B cell (primary cell): Measurements from ENCODE around the gene FOXL2NB. TPM values are rescaled to one million over a fixed set of nuclear protein-coding genes. Genes with fewer than 3 reads are reported as not detected.

ENCODE experiments used
- ATAC-seq: fragments of 200-7000 bp; cut with Tn5 transposase; one replicate; pipeline ENCODE4 v1.10.0; 2021; ENCODE audit warnings: low read depth, mild to moderate bottlenecking, moderate number of reproducible peaks, moderate library complexity
- CTCF ChIA-PET: fragments of 350-600 bp; sonication (Branson Sonifier 250); formaldehyde crosslinking; loops from one replicate; lab custom pipeline; 2021; ENCODE audit warnings: antibody characterized with exemption, inconsistent platforms; lab: Charles Lee
- POLR2A ChIA-PET: fragments of 350-600 bp; sonication (Branson Sonifier 250); formaldehyde crosslinking; loops from one replicate; lab custom pipeline; 2021; ENCODE audit warnings: antibody characterized with exemption; lab: Charles Lee
- DNase-seq: peaks from one replicate; pipeline ENCODE4 v3.0.0; 2013
- H2AFZ ChIP-seq: 2 replicates; pipeline ENCODE4 v1.6.1; 2012; ENCODE audit warnings: mild to moderate bottlenecking, low read depth, low read length; ENCODE audit not compliant: insufficient read depth, poor library complexity, severe bottlenecking
- H3K27ac ChIP-seq, 2 donors: 1 replicate in 1 of 2; 2 replicates in 1 of 2; pipeline ENCODE4 v1.5.1; 2012 to 2013; ENCODE audit warnings: low read length in 2 of 2, mild to moderate bottlenecking in 2 of 2, moderate library complexity in 1 of 2
- H3K27me3 ChIP-seq, 4 experiments: fragments of 200-600 bp in 1 of 4; sonication (generic) in 1 of 4; replicated peaks in 1 of 4; 1 replicate in 2 of 4; 2 replicates in 2 of 4; pipeline versions ENCODE4 v1.6.1 to v1.7.0; 2013 to 2016; ENCODE audit warnings: low read length in 3 of 4, mild to moderate bottlenecking in 2 of 4, mixed read lengths in 1 of 4, moderate library complexity in 1 of 4; ENCODE audit not compliant: insufficient read depth in 4 of 4, control insufficient read depth in 3 of 4; ENCODE audit errors: control extremely low read depth in 1 of 4
- H3K36me3 ChIP-seq, 2 experiments: replicated peaks in 1 of 2; 1 replicate in 1 of 2; 2 replicates in 1 of 2; pipeline versions ENCODE4 v1.6.1 to v1.7.1; 2013; ENCODE audit warnings: low read length in 1 of 2; ENCODE audit not compliant: insufficient read depth in 2 of 2, control insufficient read depth in 1 of 2; ENCODE audit errors: control extremely low read depth in 1 of 2, extremely low read depth in 1 of 2
- H3K4me1 ChIP-seq, 2 donors: fragments of 200-600 bp in 1 of 2; sonication (generic) in 1 of 2; 1 replicate in 1 of 2; 2 replicates in 1 of 2; pipeline versions ENCODE4 v1.5.1 to v1.6.1; 2013 to 2017; ENCODE audit warnings: low read length in 2 of 2; ENCODE audit not compliant: control insufficient read depth in 2 of 2, insufficient read depth in 2 of 2
- H3K4me2 ChIP-seq: replicated peaks from 2 replicates; pipeline ENCODE3; 2012; ENCODE audit warnings: mild to moderate bottlenecking, low read depth, low read length; ENCODE audit not compliant: poor library complexity, severe bottlenecking
- H3K4me3 ChIP-seq, 5 experiments: fragments of 200-600 bp in 1 of 5; sonication (generic) in 1 of 5; 1 replicate in 3 of 5; 2 replicates in 2 of 5; pipeline versions ENCODE4 v1.5.1 to v1.7.0; 2011 to 2016; ENCODE audit warnings: low read length in 4 of 5, mild to moderate bottlenecking in 4 of 5, low read depth in 2 of 5, control low read depth in 1 of 5, moderate library complexity in 1 of 5; ENCODE audit not compliant: insufficient read depth in 1 of 5; ENCODE audit errors: control extremely low read depth in 1 of 5, extremely low read depth in 1 of 5
- H3K79me2 ChIP-seq: fragments of 200-600 bp; sonication (generic); one replicate; pipeline ENCODE4 v1.6.0; 2016; ENCODE audit warnings: low read length; ENCODE audit not compliant: control insufficient read depth, insufficient read depth
- H3K9ac ChIP-seq: fragments of 200-600 bp; sonication (generic); 2 replicates; pipeline ENCODE4 v1.6.1; 2017; ENCODE audit warnings: mild to moderate bottlenecking, low read length, moderate library complexity
- H3K9me3 ChIP-seq, 3 donors: one replicate each; pipeline versions ENCODE4 v1.6.1 to v1.7.1; 2013; ENCODE audit warnings: low read length in 2 of 3; ENCODE audit not compliant: control insufficient read depth in 2 of 3, insufficient read depth in 1 of 3; ENCODE audit errors: control extremely low read depth in 1 of 3
- H4K20me1 ChIP-seq: 2 replicates; pipeline ENCODE4 v1.6.0; 2012; ENCODE audit warnings: mild to moderate bottlenecking, low read length; ENCODE audit not compliant: insufficient read depth, control insufficient read depth, poor library complexity, severe bottlenecking
- H3K27ac Mint-ChIP-seq: one replicate; pipeline ENCODE4 v1.8.0; 2021; ENCODE audit warnings: mixed read lengths
- H3K27me3 Mint-ChIP-seq: one replicate; pipeline ENCODE4 v1.8.0; 2021; ENCODE audit warnings: mixed read lengths
- H3K4me1 Mint-ChIP-seq: one replicate; pipeline ENCODE4 v1.8.0; 2021; ENCODE audit warnings: mixed read lengths
- H3K4me3 Mint-ChIP-seq: one replicate; pipeline ENCODE4 v1.8.0; 2021; ENCODE audit warnings: mixed read lengths
- H3K9me3 Mint-ChIP-seq: one replicate; pipeline ENCODE4 v1.8.0; 2022; ENCODE audit warnings: mixed read lengths; ENCODE audit not compliant: insufficient read depth
- EZH2 ChIP-seq: IDR thresholded peaks from 2 replicates; pipeline ENCODE4 v1.6.1; 2012; ENCODE audit warnings: borderline replicate concordance, low read depth, mild to moderate bottlenecking, moderate library complexity, low read length; ENCODE audit not compliant: insufficient read depth, poor library complexity, severe bottlenecking
- WGBS: methylation state at CpG from one replicate; pipeline ENCODE4 v1.1.5; 2013; ENCODE audit warnings: missing lambda C conversion rate; ENCODE audit not compliant: insufficient coverage; 5-methylcytosine and 5-hydroxymethylcytosine counted together
- intact Hi-C: fragments of 100-400 bp; cut with micrococcal nuclease; formaldehyde crosslinking; loops from one replicate; pipeline ENCODE4 v1.10.0; 2022
- polyA plus RNA-seq: library from polyadenylated mRNA; depleted of rRNA; stranded (reverse); fragments of >200 nt; gene quantifications from 2 replicates; pipeline ENCODE4 v1.2.3, GENCODE V29; 2012
- total RNA-seq, 2 donors: library from RNA; stranded (reverse); fragments of 120-200 nt in 1 of 2; gene quantifications; 1 replicate in 1 of 2; 2 replicates in 1 of 2; pipeline versions ENCODE4 v1.2.3 to v1.2.4, GENCODE V29; 2013 to 2022
- TF ChIP-seq, protein P1 (sequence below): fragments of 200-600 bp; IDR thresholded peaks from one replicate; pipeline ENCODE4 v1.8.0; 2022; ENCODE audit warnings: antibody characterized with exemption, mild to moderate bottlenecking

The FOXL2NB gene
- total and polyA plus RNA-seq, 2 donors (not counting 1 experiment from before 2014, with no cell fraction given) = not detected

DNA sequence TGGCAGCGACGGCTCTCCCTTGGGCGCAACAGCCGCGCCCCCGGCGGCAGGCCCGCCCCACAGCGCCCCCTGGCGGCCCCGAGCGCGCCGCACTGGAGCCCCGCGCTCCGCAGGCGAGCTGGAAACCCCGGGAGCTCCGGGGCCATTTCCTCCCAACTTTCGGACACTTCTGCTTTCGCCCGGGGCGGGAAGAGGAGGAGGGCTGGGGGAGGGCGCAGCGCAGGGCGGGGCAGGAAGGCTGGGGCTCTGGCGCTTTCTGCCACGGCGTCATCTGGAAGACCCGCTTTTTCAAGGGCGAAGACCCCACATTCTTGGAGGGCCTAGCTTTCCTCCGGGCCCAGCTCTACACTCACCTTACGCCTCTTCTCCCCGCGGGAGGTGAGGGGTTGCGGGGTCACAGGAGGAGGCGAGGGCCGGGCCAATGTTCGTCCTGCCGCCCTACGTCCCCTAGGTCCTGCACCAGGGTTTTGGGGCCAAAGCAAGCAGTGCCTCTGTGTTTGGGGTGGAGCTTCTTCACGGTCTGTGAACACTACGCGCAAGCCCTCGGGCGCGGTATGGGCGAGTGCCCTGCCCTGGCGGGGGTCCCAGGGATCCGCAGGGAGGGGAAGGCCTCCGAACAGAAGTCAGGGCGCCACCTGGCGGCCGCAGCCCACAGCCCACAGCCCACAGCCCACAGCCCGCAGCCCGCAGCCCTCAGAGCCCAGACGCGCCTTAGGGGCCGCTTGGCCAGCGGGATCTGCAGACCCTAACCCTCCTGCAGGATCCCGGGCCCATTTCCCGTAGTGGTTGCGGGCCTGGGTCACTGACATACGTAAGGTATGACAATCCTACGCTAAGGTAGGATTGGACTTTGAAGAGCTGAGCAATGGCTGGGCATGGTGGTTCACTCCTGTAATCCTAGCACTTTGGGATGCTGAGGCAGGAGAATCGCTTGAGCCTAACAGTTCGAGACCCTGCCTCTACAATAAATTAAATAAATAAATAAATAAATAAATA lies 31.2 kb upstream of the FOXL2NB start:
- Mint-ChIP-seq H3K27me3 (peaks cover 10% of the 10 kb centered on the region), H3K27ac (peak overlapping the region; percentile 83), H3K9me3 (no peaks in the 10 kb centered on the region), H3K4me3 (peak overlapping the region; percentile 92), H3K4me1 (peaks cover 13% of the 10 kb centered on the region)
- ATAC-seq (peak; percentile 84), DNase-seq (peak; percentile 88)
- no peaks in the 10 kb centered on the region for H3K36me3 ChIP-seq
- no peak for TF ChIP-seq EZH2
- TF ChIP-seq, protein P1, sequence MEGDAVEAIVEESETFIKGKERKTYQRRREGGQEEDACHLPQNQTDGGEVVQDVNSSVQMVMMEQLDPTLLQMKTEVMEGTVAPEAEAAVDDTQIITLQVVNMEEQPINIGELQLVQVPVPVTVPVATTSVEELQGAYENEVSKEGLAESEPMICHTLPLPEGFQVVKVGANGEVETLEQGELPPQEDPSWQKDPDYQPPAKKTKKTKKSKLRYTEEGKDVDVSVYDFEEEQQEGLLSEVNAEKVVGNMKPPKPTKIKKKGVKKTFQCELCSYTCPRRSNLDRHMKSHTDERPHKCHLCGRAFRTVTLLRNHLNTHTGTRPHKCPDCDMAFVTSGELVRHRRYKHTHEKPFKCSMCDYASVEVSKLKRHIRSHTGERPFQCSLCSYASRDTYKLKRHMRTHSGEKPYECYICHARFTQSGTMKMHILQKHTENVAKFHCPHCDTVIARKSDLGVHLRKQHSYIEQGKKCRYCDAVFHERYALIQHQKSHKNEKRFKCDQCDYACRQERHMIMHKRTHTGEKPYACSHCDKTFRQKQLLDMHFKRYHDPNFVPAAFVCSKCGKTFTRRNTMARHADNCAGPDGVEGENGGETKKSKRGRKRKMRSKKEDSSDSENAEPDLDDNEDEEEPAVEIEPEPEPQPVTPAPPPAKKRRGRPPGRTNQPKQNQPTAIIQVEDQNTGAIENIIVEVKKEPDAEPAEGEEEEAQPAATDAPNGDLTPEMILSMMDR = peak; percentile 89
- 1% methylated on average over 50 of the region's 68 CpGs for WGBS
- no peaks in the 10 kb centered on the region for H4K20me1 ChIP-seq
- H3K4me1 ChIP-seq = peaks cover 3 to 18% of the 10 kb centered on the region in 2 donors
- H3K9me3 ChIP-seq = peaks cover 0 to 4% (median 0%) of the 10 kb centered on the region in 3 donors
- peak overlapping the region; percentile 40 to 54 for H3K27ac ChIP-seq
- H3K79me2 ChIP-seq = no peaks in the 10 kb centered on the region
- H3K27me3 ChIP-seq = peaks cover 0 to 5% (median 1%) of the 10 kb centered on the region in 4 experiments
- intact Hi-C loops = loop anchor here (1.0 to 10.0 kb wide), 8 partner anchors 82 to 847 kb away; partner anchors contain the start of genes ARMC8, CEP70, NMNAT3 and PIK3CB
- ChIA-PET CTCF (interaction anchor here (0.5 to 16.4 kb wide), 89 partner anchors 8 to 848 kb away, joined by 3 to 461 read pairs (median 4); partner anchors contain the start of genes ARMC8, CEP70, DBR1 and FAIM), POLR2A (interaction anchor here (1.0 to 1.8 kb wide), 2 partner anchors 82 to 322 kb away, joined by 3 to 18 read pairs; partner anchors contain the start of genes CEP70 and PIK3CB)
- H3K4me2 ChIP-seq = peak overlapping the region; percentile 96
- peak overlapping the region; percentile 76 for H3K9ac ChIP-seq
- H3K4me3 ChIP-seq = peak overlapping the region; percentile 55 to 81 (median 70)
- H2AFZ ChIP-seq = peak overlapping the region; percentile 78
